Hippocampal formation (tissue), 2 donors: ENCODE measurements around the gene GSTP1.
"Not testable (repeated sequence)": the region's sequence is repeated elsewhere in the genome, so short reads cannot be mapped to it uniquely, and the experiment has no call there.

ENCODE experiments used
- DNase-seq, 2 donors: peaks; one replicate each; lab custom pipeline; 2025; lab: John Stamatoyannopoulos, UW

Gene GSTP1

GRCh38 chr11:67614730-67615714, 31.4 kb downstream of the GSTP1 start:
- no peak for DNase-seq

GRCh38 chr11:67615728-67616430, 32.3 kb downstream of the GSTP1 start:
- no peak for DNase-seq

GRCh38 chr11:67616431-67617242, 33.0 kb downstream of the GSTP1 start:
- no peak for DNase-seq

- no peak for DNase-seq
These were observed 33.8 kb downstream of the GSTP1 start for GRCh38 chr11:67617243-67617953.

GRCh38 chr11:67618901-67619659, 35.5 kb downstream of the GSTP1 start:
- not testable (repeated sequence) for DNase-seq

GRCh38 chr11:67619683-67620618, 36.3 kb downstream of the GSTP1 start:
- not testable (repeated sequence) for DNase-seq

GRCh38 chr11:67620621-67621020, 37.0 kb downstream of the GSTP1 start:
- DNase-seq: not testable (repeated sequence)

GRCh38 chr11:67621928-67622327, 38.3 kb downstream of the GSTP1 start:
- not testable (repeated sequence) for DNase-seq

- not testable (repeated sequence) for DNase-seq
These were observed 39.3 kb downstream of the GSTP1 start for GRCh38 chr11:67622905-67623304.

GRCh38 chr11:67623795-67624194, 40.2 kb downstream of the GSTP1 start:
- not testable (repeated sequence) for DNase-seq

- not testable (repeated sequence) for DNase-seq
These were observed 42.7 kb downstream of the GSTP1 start for GRCh38 chr11:67626131-67626833.

- DNase-seq: no peak
These were observed 43.4 kb downstream of the GSTP1 start for GRCh38 chr11:67626970-67627369.

GRCh38 chr11:67627441-67627811, 43.8 kb downstream of the GSTP1 start:
- no peak for DNase-seq

- no peak for DNase-seq
These were observed 44.4 kb downstream of the GSTP1 start for GRCh38 chr11:67627812-67628624.

GRCh38 chr11:67628710-67629385, 45.2 kb downstream of the GSTP1 start:
- DNase-seq: no peak

- peak; percentile 37 to 92 for DNase-seq
These were observed 46.0 kb downstream of the GSTP1 start, which contains the start of gene NUDT8 for GRCh38 chr11:67629386-67630227. NUDT8 (minus strand) TSS chr11:67629937; CDS start chr11:67629911, 26 bp downstream.
